H1 (cell line): Measurements from ENCODE around the gene PDCL3. TPM values are rescaled to one million over a fixed set of nuclear protein-coding genes. Genes with fewer than 3 reads are reported as not detected.

Experiments used
- CTCF ChIA-PET: fragments of 300-600 bp; sonication (Branson Sonifier 250); formaldehyde crosslinking; loops from one replicate; lab custom pipeline; 2021; ENCODE audit not compliant: partially characterized antibody; lab: Charles Lee
- POLR2A ChIA-PET: fragments of 300-600 bp; sonication (Branson Sonifier 250); formaldehyde crosslinking; loops from one replicate; lab custom pipeline; 2021; ENCODE audit warnings: inconsistent platforms; ENCODE audit not compliant: partially characterized antibody; lab: Charles Lee
- DNase-seq, 2 experiments: peaks; one replicate each; pipeline versions ENCODE4 v3.0.0 to v3.0.0-alpha.2; 2010 to 2022; ENCODE audit warnings: low spot score in 2 of 2, low read depth in 1 of 2, mixed read lengths in 1 of 2
- FAIRE-seq: peaks from 2 replicates; lab custom pipeline; 2011; peaks lifted over from hg19 to GRCh38; lab: Jason Lieb, UNC
- H2AFZ ChIP-seq: 2 replicates; pipeline ENCODE4 v1.8.1; 2012; ENCODE audit warnings: low read length, inconsistent platforms
- H2AK5ac ChIP-seq: 2 replicates; pipeline ENCODE4 v1.6.1; 2013; ENCODE audit warnings: low read depth, low read length
- H2BK120ac ChIP-seq: replicated peaks from 2 replicates; pipeline ENCODE3; 2013; ENCODE audit warnings: low read depth, low read length, inconsistent platforms
- H2BK12ac ChIP-seq: 2 replicates; pipeline ENCODE4 v1.6.1; 2013; ENCODE audit warnings: low read depth, low read length
- H2BK15ac ChIP-seq: 2 replicates; pipeline ENCODE4 v1.6.1; 2013; ENCODE audit warnings: low read length
- H2BK20ac ChIP-seq: 2 replicates; pipeline ENCODE4 v1.6.1; 2013; ENCODE audit warnings: low read length
- H2BK5ac ChIP-seq: 2 replicates; pipeline ENCODE4 v1.6.1; 2013; ENCODE audit warnings: low read depth, low read length
- H3K14ac ChIP-seq: 2 replicates; pipeline ENCODE4 v1.6.1; 2013; ENCODE audit warnings: inconsistent platforms; ENCODE audit not compliant: insufficient read length
- H3K18ac ChIP-seq: 2 replicates; pipeline ENCODE4 v1.6.1; 2013; ENCODE audit warnings: low read length; ENCODE audit errors: extremely low read depth
- H3K23ac ChIP-seq: 2 replicates; pipeline ENCODE4 v1.6.1; 2013; ENCODE audit warnings: inconsistent platforms; ENCODE audit not compliant: insufficient read length
- H3K23me2 ChIP-seq: 2 replicates; pipeline ENCODE4 v1.6.1; 2013; ENCODE audit warnings: low read depth, low read length
- H3K27ac ChIP-seq: 2 replicates; pipeline ENCODE4 v1.6.1; 2011; ENCODE audit warnings: low read depth, low read length, inconsistent platforms
- H3K27me3 ChIP-seq, 4 experiments: replicated peaks in 1 of 4; 1 replicate in 1 of 4; 2 replicates in 3 of 4; pipeline versions ENCODE4 v1.6.1 to v1.8.1; 2011 to 2013; ENCODE audit warnings: low read length in 3 of 4, mild to moderate bottlenecking in 3 of 4, inconsistent platforms in 2 of 4, mixed read lengths in 2 of 4, moderate library complexity in 1 of 4; ENCODE audit not compliant: control insufficient read depth in 3 of 4, insufficient read depth in 3 of 4; ENCODE audit errors: extremely low read depth in 1 of 4
- H3K36me3 ChIP-seq, 4 experiments: 2 replicates each; pipeline versions ENCODE4 v1.6.1 to v1.8.1; 2011 to 2013; ENCODE audit warnings: mild to moderate bottlenecking in 4 of 4, low read length in 3 of 4, moderate library complexity in 2 of 4, control low read depth in 1 of 4, inconsistent platforms in 1 of 4; ENCODE audit not compliant: insufficient read depth in 4 of 4, control insufficient read depth in 2 of 4
- H3K4ac ChIP-seq: replicated peaks from 2 replicates; pipeline ENCODE3; 2013; ENCODE audit warnings: low read length, low read depth, mixed read lengths, inconsistent platforms; ENCODE audit not compliant: insufficient read length
- H3K4me1 ChIP-seq, 4 experiments: replicated peaks in 1 of 4; 1 replicate in 1 of 4; 2 replicates in 3 of 4; pipeline versions ENCODE4 v1.6.1 to v1.8.1; 2011 to 2013; ENCODE audit warnings: low read length in 3 of 4, inconsistent platforms in 2 of 4, mixed read lengths in 1 of 4; ENCODE audit not compliant: insufficient read depth in 4 of 4, control insufficient read depth in 3 of 4
- H3K4me2 ChIP-seq, 2 experiments: 2 replicates each; pipeline versions ENCODE4 v1.6.1 to v1.8.1; 2011 to 2013; ENCODE audit warnings: low read depth in 2 of 2, low read length in 2 of 2, control low read depth in 1 of 2, inconsistent platforms in 1 of 2, mild to moderate bottlenecking in 1 of 2; ENCODE audit not compliant: insufficient read depth in 1 of 2
- H3K4me3 ChIP-seq, 4 experiments: fragments of 200-600, 300-600 bp in 1 of 4; sonication (generic), shearing (Covaris generic), sonication (Bioruptor Twin) in 1 of 4; 2 replicates each; pipeline versions ENCODE4 v1.5.1 to v1.8.1; 2011 to 2016; ENCODE audit warnings: low read length in 4 of 4, low read depth in 3 of 4, control low read depth in 2 of 4, inconsistent platforms in 2 of 4, mild to moderate bottlenecking in 2 of 4, mixed read lengths in 1 of 4, moderate library complexity in 1 of 4; ENCODE audit not compliant: insufficient read depth in 2 of 4; ENCODE audit errors: extremely low read depth in 1 of 4
- H3K56ac ChIP-seq: replicated peaks from 2 replicates; pipeline ENCODE3; 2013; ENCODE audit warnings: low read depth, mild to moderate bottlenecking, mixed read lengths, low read length, inconsistent platforms; ENCODE audit not compliant: insufficient read length
- H3K79me1 ChIP-seq: 2 replicates; pipeline ENCODE4 v1.6.1; 2013; ENCODE audit warnings: low read depth, low read length, control low read depth
- H3K79me2 ChIP-seq, 2 experiments: 2 replicates each; pipeline versions ENCODE4 v1.6.1 to v1.8.1; 2012 to 2013; ENCODE audit warnings: low read length in 2 of 2, mild to moderate bottlenecking in 2 of 2, inconsistent platforms in 1 of 2; ENCODE audit not compliant: insufficient read depth in 2 of 2, control insufficient read depth in 1 of 2
- H3K9ac ChIP-seq, 4 experiments: replicated peaks in 1 of 4; 1 replicate in 1 of 4; 2 replicates in 3 of 4; pipeline versions ENCODE4 v1.6.1 to v1.8.1; 2011 to 2013; ENCODE audit warnings: low read depth in 3 of 4, low read length in 3 of 4, control low read depth in 2 of 4, mild to moderate bottlenecking in 2 of 4, moderate library complexity in 2 of 4, inconsistent platforms in 1 of 4; ENCODE audit errors: extremely low read depth in 1 of 4
- H3K9me3 ChIP-seq, 2 experiments: 2 replicates each; pipeline versions ENCODE4 v1.6.1 to v1.8.1; 2012 to 2013; ENCODE audit warnings: mild to moderate bottlenecking in 2 of 2, moderate library complexity in 2 of 2, control low read depth in 1 of 2, inconsistent platforms in 1 of 2, low read depth in 1 of 2, low read length in 1 of 2, mixed read lengths in 1 of 2; ENCODE audit not compliant: insufficient read depth in 2 of 2
- H4K20me1 ChIP-seq, 2 experiments: replicated peaks in 1 of 2; 2 replicates each; pipeline versions ENCODE3 to v1.8.1; 2011 to 2013; ENCODE audit warnings: inconsistent platforms in 2 of 2, low read length in 2 of 2, mild to moderate bottlenecking in 1 of 2; ENCODE audit not compliant: insufficient read depth in 2 of 2, control insufficient read depth in 1 of 2
- H4K5ac ChIP-seq: 2 replicates; pipeline ENCODE4 v1.6.1; 2013; ENCODE audit warnings: low read length, low read depth, mixed read lengths, inconsistent platforms; ENCODE audit not compliant: insufficient read length
- H4K8ac ChIP-seq: 2 replicates; pipeline ENCODE4 v1.8.0; 2013; ENCODE audit warnings: mild to moderate bottlenecking, moderate library complexity, low read length, inconsistent platforms; ENCODE audit not compliant: insufficient read depth; ENCODE audit errors: extremely low read depth
- H4K91ac ChIP-seq: replicated peaks from 2 replicates; pipeline ENCODE3; 2013; ENCODE audit warnings: low read length, mixed read lengths, inconsistent platforms; ENCODE audit not compliant: insufficient read length
- CBX5 ChIP-seq: fragments of 300-800, 300-1000 bp; sonication (generic); IDR thresholded peaks from 2 replicates; pipeline ENCODE4 v1.7.1; 2016; ENCODE audit warnings: antibody characterized with exemption, low read length, low read depth
- CTBP2 ChIP-seq: IDR thresholded peaks from 2 replicates; pipeline ENCODE4 v1.7.0; 2011; ENCODE audit warnings: borderline replicate concordance, mild to moderate bottlenecking, moderate library complexity, mixed read lengths, low read length; ENCODE audit not compliant: insufficient read depth, insufficient read length
- FOSL1 ChIP-seq: IDR thresholded peaks from 2 replicates; pipeline ENCODE4 v1.6.1; 2011; ENCODE audit warnings: mild to moderate bottlenecking, low read depth, low read length, moderate library complexity; ENCODE audit not compliant: insufficient read depth
- GABPA ChIP-seq: IDR thresholded peaks from 2 replicates; pipeline ENCODE4 v1.6.1; 2011; ENCODE audit warnings: mild to moderate bottlenecking, low read length, moderate library complexity, borderline replicate concordance; ENCODE audit not compliant: insufficient read depth
- KDM5A ChIP-seq: fragments of 200-600 bp; IDR thresholded peaks from 2 replicates; pipeline ENCODE4 v1.7.1; 2012; ENCODE audit warnings: mild to moderate bottlenecking, low read length, inconsistent platforms, mixed read lengths
- PHF8 ChIP-seq: fragments of 200-600 bp; sonication (generic); conservative IDR thresholded peaks from 2 replicates; pipeline ENCODE4 v1.7.1; 2012; ENCODE audit warnings: low read depth, mild to moderate bottlenecking, inconsistent platforms, low read length, moderate library complexity
- RAD21 ChIP-seq, 2 experiments: IDR thresholded peaks in 1 of 2; conservative IDR thresholded peaks in 1 of 2; 2 replicates each; pipeline ENCODE4 v1.6.1; 2011; ENCODE audit warnings: low read depth in 2 of 2, low read length in 2 of 2, improper control_type of control experiment in 1 of 2, inconsistent platforms in 1 of 2, mild to moderate bottlenecking in 1 of 2, moderate library complexity in 1 of 2
- RNF2 ChIP-seq: fragments of 200-900, 300-1000 bp; sonication (generic); IDR thresholded peaks from 2 replicates; pipeline ENCODE4 v1.7.1; 2016; ENCODE audit warnings: borderline replicate concordance, low read depth, mild to moderate bottlenecking, antibody characterized with exemption, low read length; ENCODE audit not compliant: poor library complexity, severe bottlenecking; ENCODE audit errors: missing control alignments
- TAF1 ChIP-seq: IDR thresholded peaks from 2 replicates; pipeline ENCODE4 v1.6.1; 2011; ENCODE audit warnings: mild to moderate bottlenecking, low read depth, low read length
- WGBS, 2 experiments: shearing (Covaris generic) in 1 of 2; methylation state at CpG; one replicate each; pipeline versions ENCODE4 v1.1.6 to v1.1.7; 2013 to 2015; ENCODE audit warnings: low lambda C conversion rate in 2 of 2, mixed read lengths in 2 of 2, inconsistent platforms in 1 of 2, low coverage in 1 of 2, missing lambda C conversion rate in 1 of 2; ENCODE audit not compliant: insufficient replicate concordance in 2 of 2, insufficient coverage in 1 of 2, insufficient read length in 1 of 2; ENCODE audit errors: extremely low coverage in 1 of 2, missing lambda C conversion rate in 1 of 2; 5-methylcytosine and 5-hydroxymethylcytosine counted together
- polyA plus RNA-seq, 7 experiments: library from polyadenylated mRNA; depleted of rRNA in 3 of 7; stranded (reverse) in 5 of 7; unstranded in 2 of 7; fragments of >200 nt in 5 of 7; fragments of 200-250 nt in 2 of 7; gene quantifications; 1 replicate in 5 of 7; 2 replicates in 1 of 7; 4 replicates in 1 of 7; pipeline versions ENCODE4 v1.2.1 to v1.2.3, GENCODE V29; 2011 to 2013; ENCODE audit warnings: missing spikeins in 2 of 7, mixed read lengths in 2 of 7
- total RNA-seq: library from RNA; stranded (reverse); fragmentation: NEBNext Ultra II Directional; extraction: Animal tissue kit (Norgen Biotek cat#: 25700); gene quantifications from 2 replicates; pipeline ENCODE4 v1.2.1, GENCODE V29; 2021

Gene PDCL3
- total and polyA plus RNA-seq, 2 of the 8 experiments (the other 6 are each of a cell fraction or from before 2014, with no cell fraction given) = 19.8 to 29.4 TPM

GRCh38 chr2:100551303-100551702 lies 11.5 kb upstream of the PDCL3 start:
- no peak overlapping the region for H4K5ac ChIP-seq
- no peak overlapping the region for H3K4ac ChIP-seq
- H3K4me1 ChIP-seq = no peaks in the 10 kb centered on the region; a peak in 1 of 7 replicates
- H4K20me1 ChIP-seq = no peaks in the 10 kb centered on the region
- FAIRE-seq = no peak
- no peak overlapping the region for H2AFZ ChIP-seq
- no peak overlapping the region for H2BK20ac ChIP-seq
- no peak overlapping the region for H3K23ac ChIP-seq
- no peaks in the 10 kb centered on the region for H3K36me3 ChIP-seq
- ChIA-PET POLR2A (interaction anchor here (5.0 kb wide), 1 partner anchor 12 kb away, joined by 19 read pairs; the partner anchor contains the start of gene PDCL3), CTCF (interaction anchor here (0.9 kb wide), 1 partner anchor 26 kb away, joined by 3 read pairs; no protein-coding TSS in a partner anchor)
- no peak overlapping the region for H3K56ac ChIP-seq
- no peak overlapping the region for H2BK5ac ChIP-seq
- no peak overlapping the region for H3K4me2 ChIP-seq
- no peaks in the 10 kb centered on the region for H3K23me2 ChIP-seq
- no peaks in the 10 kb centered on the region for H3K79me2 ChIP-seq
- TF ChIP-seq GABPA (no peak), FOSL1 (no peak), RAD21 (IDR thresholded peaks at IDR 0.05 in 1 of 2, conservative IDR thresholded peaks at IDR 0.05 in 1 of 2; ENCODE audit: low read depth in 2 of 2, low read length in 2 of 2) (no peak), PHF8 (no peak), TAF1 (no peak), CTBP2 (no peak), CBX5 (no peak), RNF2 (no peak), KDM5A (no peak)
- TF ChIP-seq, all 59 proteins: peak for 0
- H3K9ac ChIP-seq = no peak overlapping the region
- DNase-seq = no peak
- H2BK120ac ChIP-seq = no peak overlapping the region
- no peak overlapping the region for H2BK12ac ChIP-seq
- 92% methylated on average over 5 of the region's 5 CpGs; no CpG with 5 or more reads in 1 of the 2 experiments for WGBS, 2 experiments
- no peaks in the 10 kb centered on the region for H3K79me1 ChIP-seq
- H2BK15ac ChIP-seq = no peak overlapping the region
- no peaks in the 10 kb centered on the region for H3K9me3 ChIP-seq
- H3K4me3 ChIP-seq = no peak overlapping the region
- no peak overlapping the region for H3K18ac ChIP-seq
- no peaks in the 10 kb centered on the region for H3K27me3 ChIP-seq
- no peak overlapping the region for H3K27ac ChIP-seq
- no peak overlapping the region for H2AK5ac ChIP-seq
- no peak overlapping the region for H4K8ac ChIP-seq
- H3K14ac ChIP-seq = no peak overlapping the region
- H4K91ac ChIP-seq = no peak overlapping the region
